Panc1 (cell line): ENCODE results near the gene CLEC2B.

Source experiments
- CTCF ChIP-seq: fragments of 450-650 bp; IDR thresholded peaks from 2 replicates; pipeline ENCODE4 v1.5.1; 2017; ENCODE audit warnings: mild to moderate bottlenecking
- POLR2AphosphoS5 ChIP-seq: IDR thresholded peaks from 2 replicates; pipeline ENCODE4 v1.6.1; 2012; ENCODE audit warnings: mild to moderate bottlenecking, low read depth, low read length, moderate library complexity
- REST ChIP-seq, 2 experiments: IDR thresholded peaks; 2 replicates each; pipeline ENCODE4 v1.6.1; 2011 to 2012; ENCODE audit warnings: low read depth in 2 of 2, control low read depth in 1 of 2, low read length in 1 of 2, mild to moderate bottlenecking in 1 of 2, moderate library complexity in 1 of 2; ENCODE audit not compliant: insufficient read depth in 1 of 2
- SIN3A ChIP-seq: IDR thresholded peaks from 2 replicates; pipeline ENCODE4 v1.6.1; 2012; ENCODE audit warnings: low read depth, mild to moderate bottlenecking, low read length, moderate library complexity, borderline replicate concordance; ENCODE audit not compliant: insufficient read depth
- TCF7L2 ChIP-seq: IDR thresholded peaks from 2 replicates; pipeline ENCODE4 v1.6.1; 2011; ENCODE audit warnings: mild to moderate bottlenecking, low read depth, low read length, inconsistent platforms

- TF ChIP-seq CTCF (no peak), POLR2AphosphoS5 (no peak), REST (IDR thresholded peaks at IDR 0.05; ENCODE audit: insufficient read depth in 1 of 2, low read depth in 2 of 2, low read length in 1 of 2) (no peak), SIN3A (no peak), TCF7L2 (no peak)
Observed at GRCh38 chr12:9809866-9810265, 59.3 kb downstream of the CLEC2B start.
